ENCODE results near the gene PPIL1. TPM values are rescaled to one million over a fixed set of nuclear protein-coding genes. Genes with fewer than 3 reads are reported as not detected.

The PPIL1 gene
- total RNA-seq, 3 donors from 2014 or later: 4.5 to 24.7 (median 19.7) TPM

DNA sequence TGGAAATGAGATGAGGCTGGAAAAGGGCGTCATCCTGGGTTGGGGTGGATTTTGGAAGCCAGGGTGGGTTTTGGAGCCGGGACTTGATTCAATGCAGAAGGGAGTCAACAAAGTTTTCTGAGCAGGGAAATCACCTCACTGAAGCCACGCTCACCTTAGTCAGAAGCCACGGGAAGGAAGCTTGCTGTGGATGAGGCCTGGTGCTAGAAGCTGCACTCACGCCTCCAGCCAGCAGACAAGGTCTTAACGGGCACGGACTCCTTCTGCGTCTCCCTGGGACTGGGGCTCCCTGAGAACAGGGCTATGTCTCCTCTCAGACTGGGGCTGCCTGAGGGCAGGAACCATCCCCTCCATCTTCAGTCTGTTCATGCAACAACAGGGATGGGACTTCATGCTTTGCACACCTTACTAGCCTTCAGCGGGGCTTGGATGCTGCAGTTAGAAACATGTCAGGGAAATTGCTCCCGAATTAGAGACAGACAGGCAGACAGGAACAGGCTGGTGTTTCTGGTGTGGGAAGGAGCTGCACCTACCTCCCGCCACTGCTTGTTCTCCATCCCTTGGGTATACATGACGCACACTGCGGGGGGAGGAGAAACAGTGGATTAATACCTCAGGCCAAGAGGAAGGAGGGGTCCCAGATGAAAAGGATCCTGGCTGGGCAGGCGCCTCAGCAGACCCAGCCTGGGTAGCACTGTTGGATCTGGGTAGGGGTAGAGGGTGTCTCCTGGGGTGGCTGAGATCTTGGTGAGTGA is 52.8 kb downstream of the PPIL1 start:
- TF ChIP-seq, protein P1, sequence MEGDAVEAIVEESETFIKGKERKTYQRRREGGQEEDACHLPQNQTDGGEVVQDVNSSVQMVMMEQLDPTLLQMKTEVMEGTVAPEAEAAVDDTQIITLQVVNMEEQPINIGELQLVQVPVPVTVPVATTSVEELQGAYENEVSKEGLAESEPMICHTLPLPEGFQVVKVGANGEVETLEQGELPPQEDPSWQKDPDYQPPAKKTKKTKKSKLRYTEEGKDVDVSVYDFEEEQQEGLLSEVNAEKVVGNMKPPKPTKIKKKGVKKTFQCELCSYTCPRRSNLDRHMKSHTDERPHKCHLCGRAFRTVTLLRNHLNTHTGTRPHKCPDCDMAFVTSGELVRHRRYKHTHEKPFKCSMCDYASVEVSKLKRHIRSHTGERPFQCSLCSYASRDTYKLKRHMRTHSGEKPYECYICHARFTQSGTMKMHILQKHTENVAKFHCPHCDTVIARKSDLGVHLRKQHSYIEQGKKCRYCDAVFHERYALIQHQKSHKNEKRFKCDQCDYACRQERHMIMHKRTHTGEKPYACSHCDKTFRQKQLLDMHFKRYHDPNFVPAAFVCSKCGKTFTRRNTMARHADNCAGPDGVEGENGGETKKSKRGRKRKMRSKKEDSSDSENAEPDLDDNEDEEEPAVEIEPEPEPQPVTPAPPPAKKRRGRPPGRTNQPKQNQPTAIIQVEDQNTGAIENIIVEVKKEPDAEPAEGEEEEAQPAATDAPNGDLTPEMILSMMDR (IDR thresholded peaks at IDR 0.05): no peak
- TF ChIP-seq POLR2A (IDR thresholded peaks at IDR 0.05) (no peak), POLR2AphosphoS5 (IDR thresholded peaks at IDR 0.05) (no peak)
- Histone ChIP-seq H3K27me3 (no peaks in the 10 kb centered on the region), H3K27ac (peak overlapping the region; percentile 32 to 59), H3K36me3 (no peaks in the 10 kb centered on the region), H3K4me1 (no peaks in the 10 kb centered on the region), H3K9me3 (no peaks in the 10 kb centered on the region), H3K4me3 (no peak overlapping the region)
- DNase-seq (ENCODE audit: low spot score in 2 of 2): no peak
- intact Hi-C loops (cut with DNase I; ENCODE audit: low total_unique reads): no loop called here

DNA sequence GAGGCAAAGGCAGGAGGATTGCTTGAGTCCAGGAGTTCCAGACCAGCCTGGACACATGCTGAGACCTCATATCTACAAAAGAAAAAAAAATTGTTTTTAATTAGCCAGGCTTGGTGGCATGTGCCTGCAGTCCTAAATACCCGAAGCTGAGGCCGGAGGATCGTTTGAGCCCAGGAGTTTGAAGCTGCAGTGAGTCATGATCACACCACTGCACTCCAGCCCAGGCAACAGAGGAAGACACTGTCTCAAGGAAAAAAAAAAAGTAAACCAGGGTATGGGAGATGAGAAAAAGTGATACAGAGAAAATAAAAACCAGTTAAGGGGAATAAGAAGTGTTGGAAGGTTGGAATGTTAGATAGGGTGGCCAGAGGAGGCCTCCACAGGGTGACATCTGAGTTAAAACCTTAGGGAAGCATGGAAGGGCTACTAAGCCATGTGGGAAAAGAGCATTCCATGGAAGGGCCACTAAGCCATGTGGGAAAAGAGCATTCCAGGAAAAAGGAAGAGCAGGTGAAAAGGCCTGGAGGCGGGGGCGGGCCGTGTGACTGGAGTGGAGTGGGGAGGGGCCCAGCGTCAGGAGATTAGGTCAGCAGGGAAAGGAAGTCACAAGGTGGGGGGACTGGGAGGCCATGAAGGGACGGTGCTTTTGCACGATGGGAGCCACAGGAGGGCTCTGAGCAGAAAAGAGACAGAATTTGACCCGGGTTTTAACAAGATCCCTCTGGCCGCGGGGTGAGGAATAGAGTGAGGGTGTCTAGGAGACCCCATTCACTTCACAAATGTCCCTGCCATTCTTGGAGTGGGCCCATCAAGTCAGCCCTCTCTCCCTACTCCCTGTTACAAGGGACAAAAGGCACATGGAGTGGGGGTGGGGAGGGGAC is 53.7 kb downstream of the PPIL1 start:
- Histone ChIP-seq H3K27me3 (no peaks in the 10 kb centered on the region), H3K4me1 (no peaks in the 10 kb centered on the region), H3K36me3 (no peaks in the 10 kb centered on the region), H3K27ac (peak overlapping the region; percentile 32 to 59), H3K9me3 (no peaks in the 10 kb centered on the region), H3K4me3 (no peak overlapping the region)
- intact Hi-C loops (cut with DNase I; ENCODE audit: low total_unique reads): no loop called here
- DNase-seq (ENCODE audit: low spot score in 2 of 2): no peak
- TF ChIP-seq POLR2A (IDR thresholded peaks at IDR 0.05): no peak
- TF ChIP-seq POLR2AphosphoS5 (IDR thresholded peaks at IDR 0.05): no peak
- TF ChIP-seq, protein P1 (IDR thresholded peaks at IDR 0.05): no peak

DNA sequence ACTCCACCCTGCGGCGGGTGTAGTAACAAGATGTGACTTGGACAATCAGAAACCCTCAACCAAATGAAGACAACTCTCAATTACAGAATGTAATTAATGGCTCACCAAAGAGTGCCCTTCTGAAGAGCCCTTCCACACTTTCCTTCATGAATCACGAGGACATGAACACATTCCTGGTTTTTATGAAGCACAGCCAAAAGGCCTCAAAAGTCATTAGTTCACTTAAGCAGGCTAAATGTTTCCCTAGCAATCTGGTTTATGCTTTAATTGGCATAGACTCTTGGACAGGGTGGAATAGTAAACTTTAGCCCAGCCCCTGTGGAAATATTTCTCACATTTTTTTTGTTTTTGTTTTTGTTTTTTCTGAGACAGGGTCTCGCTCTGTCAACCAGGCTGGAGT is 55.8 kb downstream of the PPIL1 start:
- intact Hi-C loops (cut with DNase I; ENCODE audit: low total_unique reads): no loop called here
- Histone ChIP-seq H3K4me3 (no peak overlapping the region), H3K27me3 (no peaks in the 10 kb centered on the region), H3K36me3 (no peaks in the 10 kb centered on the region), H3K27ac (no peak overlapping the region), H3K4me1 (no peaks in the 10 kb centered on the region), H3K9me3 (no peaks in the 10 kb centered on the region)
- DNase-seq (ENCODE audit: low spot score in 2 of 2): no peak
- TF ChIP-seq POLR2AphosphoS5 (IDR thresholded peaks at IDR 0.05) (no peak), POLR2A (IDR thresholded peaks at IDR 0.05) (no peak)
- TF ChIP-seq, protein P1 (IDR thresholded peaks at IDR 0.05): no peak

DNA sequence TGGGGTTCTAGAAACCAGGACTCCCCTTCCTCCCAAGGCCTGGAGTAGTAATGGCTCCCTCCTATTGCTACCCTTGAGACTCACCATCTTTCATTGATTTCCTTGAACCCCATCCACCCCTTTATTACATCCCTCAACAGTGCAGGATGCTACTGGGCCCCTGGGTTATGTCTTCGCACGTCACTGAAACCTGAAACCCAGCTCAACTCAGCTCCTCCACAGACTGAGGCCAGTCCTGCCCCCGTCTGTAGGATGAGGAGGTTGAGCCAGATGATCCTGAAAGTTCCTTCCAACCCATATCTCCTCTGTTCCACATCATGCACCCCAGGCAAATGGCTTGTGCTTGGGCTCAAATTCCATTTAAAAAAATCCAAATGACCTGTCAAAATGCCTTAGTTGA is 56.8 kb downstream of the PPIL1 start:
- H3K27ac ChIP-seq: no peak overlapping the region
- no peaks in the 10 kb centered on the region for H3K9me3 ChIP-seq
- intact Hi-C loops (cut with DNase I; ENCODE audit: low total_unique reads): no loop called here
- H3K4me3 ChIP-seq: no peak overlapping the region
- TF ChIP-seq, protein P1 (IDR thresholded peaks at IDR 0.05): no peak
- TF ChIP-seq POLR2AphosphoS5 (IDR thresholded peaks at IDR 0.05) (no peak), POLR2A (IDR thresholded peaks at IDR 0.05) (no peak)
- no peaks in the 10 kb centered on the region for H3K4me1 ChIP-seq
- H3K27me3 ChIP-seq: no peaks in the 10 kb centered on the region
- DNase-seq (ENCODE audit: low spot score in 2 of 2): no peak
- no peaks in the 10 kb centered on the region for H3K36me3 ChIP-seq
